Small intestine (tissue), 7 donors: Measurements from ENCODE around the gene PFKP. TPM values are rescaled to one million over a fixed set of nuclear protein-coding genes. Genes with fewer than 3 reads are reported as not detected.

Experiments
- DNase-seq, 2 donors: peaks; one replicate each; pipeline versions ENCODE4 v3.0.0 to v3.0.0-alpha.2; 2013
- FAIRE-seq: peaks from 2 replicates; lab custom pipeline; 2012; peaks lifted over from hg19 to GRCh38; lab: Jason Lieb, UNC
- H3K27ac ChIP-seq, 3 donors: one replicate each; pipeline ENCODE4 v1.5.1; 2013; ENCODE audit warnings: low read length in 2 of 3, mild to moderate bottlenecking in 2 of 3, control low read depth in 1 of 3, inconsistent platforms in 1 of 3, low read depth in 1 of 3, moderate library complexity in 1 of 3
- H3K27me3 ChIP-seq, 3 donors: one replicate each; pipeline ENCODE4 v1.6.1; 2013; ENCODE audit warnings: low read length in 3 of 3, inconsistent platforms in 1 of 3; ENCODE audit not compliant: control insufficient read depth in 3 of 3, insufficient read depth in 3 of 3
- H3K36me3 ChIP-seq, 3 donors: one replicate each; pipeline ENCODE4 v1.6.1; 2013; ENCODE audit warnings: low read length in 3 of 3, inconsistent platforms in 1 of 3, low read depth in 1 of 3, mild to moderate bottlenecking in 1 of 3, moderate library complexity in 1 of 3; ENCODE audit not compliant: control insufficient read depth in 3 of 3, insufficient read depth in 2 of 3
- H3K4me1 ChIP-seq, 3 donors: one replicate each; pipeline ENCODE4 v1.6.1; 2013; ENCODE audit warnings: low read length in 2 of 3, inconsistent platforms in 1 of 3, low read depth in 1 of 3, mild to moderate bottlenecking in 1 of 3, moderate library complexity in 1 of 3; ENCODE audit not compliant: control insufficient read depth in 3 of 3, insufficient read depth in 2 of 3
- H3K4me3 ChIP-seq, 3 donors: one replicate each; pipeline ENCODE4 v1.5.1; 2013; ENCODE audit warnings: low read length in 3 of 3, control low read depth in 1 of 3, inconsistent platforms in 1 of 3, low read depth in 1 of 3, mild to moderate bottlenecking in 1 of 3, moderate library complexity in 1 of 3
- H3K9me3 ChIP-seq, 2 donors: one replicate each; pipeline ENCODE4 v1.6.1; 2013; ENCODE audit warnings: low read depth in 1 of 2, low read length in 1 of 2; ENCODE audit not compliant: control insufficient read depth in 2 of 2, insufficient read depth in 1 of 2
- WGBS, 3 donors: extraction: QIAGEN DNeasy Blood & Tissue Kit; methylation state at CpG; one replicate each; pipeline ENCODE4 v1.1.7; 2013; 5-methylcytosine and 5-hydroxymethylcytosine counted together
- polyA plus RNA-seq, 4 donors: library from polyadenylated mRNA; stranded (reverse) in 3 of 4; unstranded in 1 of 4; fragments of 200-250 nt in 3 of 4; fragments of 120-200 nt in 1 of 4; gene quantifications; one replicate each; pipeline versions ENCODE4 v1.2.1 to v1.2.3, GENCODE V29; 2013
- donor health status: healthy with polysubstance abuse.
- donor health status: control.
- donor health status: control.
- donor health status: Bipolar disorder and iron deficiency.
- donor health status: healthy.

The PFKP gene
- polyA plus RNA-seq, 4 donors = 10.7 to 154 (median 73.9) TPM

- FAIRE-seq = no peak
- WGBS, 3 donors = 63 to 76% (median 74%) methylated on average over 5 of the region's 5 CpGs
- H3K27ac ChIP-seq = no peak overlapping the region
Measured at GRCh38 chr10:3051692-3052091, 15.7 kb upstream of the PFKP start.

GRCh38 chr10:3053155-3053554, 14.2 kb upstream of the PFKP start:
- H3K27ac ChIP-seq = no peak overlapping the region
- peaks cover 0 to 5% of the 10 kb centered on the region in 2 donors for H3K9me3 ChIP-seq
- no peak overlapping the region for H3K4me3 ChIP-seq
- H3K27me3 ChIP-seq = peaks cover 0 to 7% (median 0%) of the 10 kb centered on the region in 3 donors
- peaks cover 0 to 8% (median 2%) of the 10 kb centered on the region in 3 donors for H3K4me1 ChIP-seq
- 77 to 81% (median 79%) methylated on average over 2 of the region's 2 CpGs for WGBS, 3 donors
- FAIRE-seq (no peak), DNase-seq (no peak)
- H3K36me3 ChIP-seq = no peaks in the 10 kb centered on the region

More at GRCh38 chr10:3051692-3052091, 15.7 kb upstream of the PFKP start:
- peaks cover 0 to 12% (median 2%) of the 10 kb centered on the region in 3 donors for H3K4me1 ChIP-seq
- peaks cover 0 to under 1% (median 0%) of the 10 kb centered on the region in 3 donors for H3K27me3 ChIP-seq
- H3K4me3 ChIP-seq = no peak overlapping the region
- no peaks in the 10 kb centered on the region for H3K36me3 ChIP-seq
- DNase-seq = no peak
- peaks cover 0 to 5% of the 10 kb centered on the region in 2 donors for H3K9me3 ChIP-seq

- Histone ChIP-seq H3K27me3 (peaks cover 0 to 7% (median 0%) of the 10 kb centered on the region in 3 donors), H3K27ac (peak overlapping the region in 1 of 3 donors; percentile 39), H3K4me3 (no peak overlapping the region), H3K9me3 (peaks cover 0 to 5% of the 10 kb centered on the region in 2 donors), H3K36me3 (no peaks in the 10 kb centered on the region), H3K4me1 (peaks cover 0 to 8% (median 2%) of the 10 kb centered on the region in 3 donors)
- WGBS, 3 donors = 54 to 85% (median 69%) methylated on average over 6 of the region's 6 CpGs
- DNase-seq (no peak), FAIRE-seq (no peak)
Measured at GRCh38 chr10:3054183-3054850, 13.0 kb upstream of the PFKP start.

GRCh38 chr10:3054851-3055199, 12.5 kb upstream of the PFKP start:
- H3K4me3 ChIP-seq = no peak overlapping the region
- WGBS, 3 donors = 21 to 33% (median 30%) methylated on average over 1 of the region's 1 CpG
- peaks cover 0 to 7% (median 0%) of the 10 kb centered on the region in 3 donors for H3K27me3 ChIP-seq
- H3K4me1 ChIP-seq = peaks cover 0 to 8% (median 2%) of the 10 kb centered on the region in 3 donors
- FAIRE-seq (no peak), DNase-seq (peak; percentile 40 to 44)
- H3K36me3 ChIP-seq = no peaks in the 10 kb centered on the region
- peaks cover 0 to 5% of the 10 kb centered on the region in 2 donors for H3K9me3 ChIP-seq
- H3K27ac ChIP-seq = peak overlapping the region in 1 of 3 donors; percentile 20

- WGBS, 3 donors = 58 to 73% (median 66%) methylated on average over 5 of the region's 5 CpGs
- FAIRE-seq = no peak
- Histone ChIP-seq H3K4me1 (peaks cover 0 to 8% (median 2%) of the 10 kb centered on the region in 3 donors), H3K36me3 (no peaks in the 10 kb centered on the region), H3K27me3 (peaks cover 0 to 9% (median 0%) of the 10 kb centered on the region in 3 donors), H3K4me3 (no peak overlapping the region), H3K9me3 (peaks cover 0 to 5% of the 10 kb centered on the region in 2 donors), H3K27ac (no peak overlapping the region)
- no peak for DNase-seq
Measured at GRCh38 chr10:3056280-3057037, 10.9 kb upstream of the PFKP start.

GRCh38 chr10:3057946-3058345, 9.4 kb upstream of the PFKP start:
- Histone ChIP-seq H3K27ac (no peak overlapping the region), H3K36me3 (no peaks in the 10 kb centered on the region), H3K4me3 (no peak overlapping the region), H3K9me3 (peaks cover 0 to 5% of the 10 kb centered on the region in 2 donors), H3K27me3 (peaks cover 0 to 11% (median 0%) of the 10 kb centered on the region in 3 donors), H3K4me1 (peaks cover 0 to 8% (median 2%) of the 10 kb centered on the region in 3 donors)
- no peak for DNase-seq
- WGBS, 3 donors = 75 to 79% (median 76%) methylated on average over 8 of the region's 8 CpGs
- no peak for FAIRE-seq

- peaks cover 0 to 1% (median 0%) of the 10 kb centered on the region in 3 donors for H3K4me1 ChIP-seq
- H3K9me3 ChIP-seq = no peaks in the 10 kb centered on the region
- no peaks in the 10 kb centered on the region for H3K36me3 ChIP-seq
- DNase-seq (no peak), FAIRE-seq (no peak)
- WGBS, 3 donors = 57 to 69% (median 68%) methylated on average over 8 of the region's 8 CpGs
- H3K4me3 ChIP-seq = no peak overlapping the region
- no peak overlapping the region for H3K27ac ChIP-seq
- H3K27me3 ChIP-seq = peaks cover 0 to 12% (median 0%) of the 10 kb centered on the region in 3 donors
Measured at GRCh38 chr10:3059974-3060373, 7.4 kb upstream of the PFKP start.

- Histone ChIP-seq H3K9me3 (no peaks in the 10 kb centered on the region), H3K27ac (no peak overlapping the region), H3K27me3 (peaks cover 0 to 14% (median 0%) of the 10 kb centered on the region in 3 donors), H3K36me3 (no peaks in the 10 kb centered on the region), H3K4me1 (no peaks in the 10 kb centered on the region), H3K4me3 (no peak overlapping the region)
- DNase-seq (no peak), FAIRE-seq (no peak)
- WGBS, 3 donors = 78 to 87% (median 81%) methylated on average over 4 of the region's 4 CpGs
Measured at GRCh38 chr10:3060481-3060889, 6.9 kb upstream of the PFKP start.
